Stimulated activated naive CD4-positive, alpha-beta T cell treated with Interleukin-2 at 50 U/mL for 16 hours (primary cell): ENCODE results near the gene CEP43.
A peak's percentile ranks its signal among the peaks of the same experiment; 100 is the strongest.

Experiments used
- DNase-seq: peaks from one replicate; lab custom pipeline; 2025; lab: John Stamatoyannopoulos, UW

The CEP43 gene

DNA sequence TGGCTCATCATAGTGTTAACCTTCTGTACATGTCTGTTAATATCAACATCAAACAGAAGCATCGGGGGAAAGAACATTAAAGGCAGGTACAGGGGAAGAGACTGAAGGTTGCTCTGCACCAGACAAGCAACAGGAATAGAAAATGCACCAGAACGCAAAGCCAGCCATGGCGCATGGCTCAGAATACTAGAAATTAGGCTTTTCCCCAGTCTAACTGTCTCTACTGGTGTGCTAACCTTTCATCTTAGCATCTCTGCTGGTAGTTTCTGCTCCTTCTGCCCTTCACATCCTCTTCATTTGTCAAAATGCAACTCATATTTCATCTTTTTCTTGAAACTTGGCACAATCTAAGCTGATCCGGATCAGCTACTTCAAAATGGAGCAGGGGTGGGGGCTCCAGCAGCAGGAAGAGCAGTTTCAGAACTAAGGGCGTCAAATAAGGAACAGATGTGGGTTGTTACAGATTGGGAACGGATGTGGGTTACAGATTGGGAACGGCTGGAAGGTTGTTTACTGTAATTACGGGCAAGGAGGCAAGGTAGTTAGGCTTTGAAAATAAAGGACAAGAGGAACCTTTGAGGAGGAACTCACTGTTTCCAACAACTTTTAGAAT lies 29.7 kb upstream of the CEP43 start:
- no peak for DNase-seq

DNA sequence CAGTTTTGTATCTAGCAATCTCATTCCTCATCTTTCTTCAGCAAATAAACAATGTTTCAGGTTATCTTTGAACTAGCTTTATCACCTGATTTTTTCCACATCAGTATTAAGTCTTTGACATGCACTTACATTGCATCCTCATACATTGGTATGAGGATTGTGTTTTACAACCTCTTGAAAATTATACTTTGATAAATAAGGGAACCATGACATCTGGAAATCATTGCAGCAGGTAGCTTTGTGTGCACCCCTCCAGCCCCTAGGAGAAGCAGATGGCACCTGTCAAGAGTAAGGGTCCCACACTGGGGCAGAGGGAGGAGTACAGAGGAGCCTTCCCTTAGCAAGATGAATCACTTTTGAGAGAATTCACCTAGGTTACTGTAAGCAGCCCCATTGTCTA lies 29.1 kb upstream of the CEP43 start:
- no peak for DNase-seq

DNA sequence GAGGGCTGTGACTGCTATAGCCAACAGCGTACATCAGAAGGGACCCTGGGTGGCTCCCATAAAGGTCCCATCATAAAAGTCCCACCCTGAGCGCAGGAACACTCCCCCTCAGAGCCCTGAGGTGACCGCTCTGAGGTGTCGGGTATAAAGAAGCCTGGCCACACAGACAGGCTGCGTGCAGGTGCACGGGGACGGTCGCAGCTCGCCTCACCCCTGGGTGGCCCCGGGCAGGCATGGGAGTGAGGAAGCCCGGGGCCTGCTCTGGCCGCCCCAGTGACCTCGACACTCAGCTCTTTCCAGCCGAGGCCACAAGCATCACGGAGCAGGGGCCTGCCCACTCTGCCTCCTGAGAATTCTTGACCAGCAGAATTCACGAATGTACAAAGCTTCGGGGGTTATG lies 28.4 kb upstream of the CEP43 start:
- no peak for DNase-seq

DNA sequence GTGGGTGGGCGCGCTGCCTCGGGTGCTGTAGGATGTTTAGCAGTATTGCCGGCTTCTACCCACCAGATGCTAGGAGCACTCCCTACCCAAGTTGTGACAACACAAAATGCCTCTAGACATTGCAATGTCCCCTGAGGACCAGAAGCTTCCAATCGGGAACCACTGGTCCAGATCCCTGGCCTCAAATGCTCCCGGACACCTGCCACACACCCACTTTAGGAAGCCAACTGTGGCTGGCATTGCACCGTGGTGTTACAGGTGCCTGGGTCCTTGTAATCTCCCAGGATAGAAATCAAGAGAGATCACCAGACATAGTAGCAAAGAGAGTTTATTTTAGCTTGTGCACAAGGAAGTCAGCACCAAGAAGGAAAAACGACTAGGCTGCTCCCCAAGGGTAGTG lies 27.9 kb upstream of the CEP43 start:
- no peak for DNase-seq

DNA sequence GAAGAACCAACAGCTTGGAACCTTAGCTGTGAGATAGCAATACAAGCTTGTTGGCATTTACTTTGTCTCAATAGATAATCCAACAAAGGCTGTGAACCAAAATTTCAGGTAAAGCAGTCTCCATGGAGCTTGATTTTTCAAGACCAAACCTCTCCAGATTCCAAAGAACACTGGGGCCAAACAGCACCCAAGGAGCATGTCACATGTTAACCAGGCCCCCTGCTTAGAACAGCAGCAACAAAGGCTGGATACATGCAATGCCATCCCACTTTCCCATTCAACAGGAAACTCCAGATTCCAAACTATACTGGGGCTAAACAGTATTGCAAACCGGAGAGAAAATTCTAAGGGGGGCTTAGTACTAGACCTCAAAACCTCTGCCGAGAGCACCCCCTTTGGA lies 27.1 kb upstream of the CEP43 start:
- no peak for DNase-seq

DNA sequence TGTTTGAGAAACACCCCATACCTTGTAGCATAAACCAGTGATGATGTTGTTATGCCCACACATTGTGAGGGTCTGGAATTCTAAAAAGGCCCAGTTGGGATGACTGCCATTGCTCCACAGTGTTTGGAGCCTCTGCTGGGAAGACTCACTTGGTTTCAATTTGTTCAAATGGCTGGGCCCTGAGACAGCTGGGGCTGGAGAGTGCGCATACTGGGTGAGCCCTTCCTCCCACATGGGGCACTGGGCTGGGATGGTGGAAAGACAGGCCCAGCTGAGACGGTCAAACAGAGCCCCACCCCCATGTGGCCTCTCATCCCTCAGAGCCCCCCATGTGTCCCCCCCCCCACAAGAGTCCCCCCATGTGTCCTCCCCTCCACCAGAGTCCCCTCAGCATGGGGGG lies 22.6 kb upstream of the CEP43 start:
- DNase-seq = no peak

DNA sequence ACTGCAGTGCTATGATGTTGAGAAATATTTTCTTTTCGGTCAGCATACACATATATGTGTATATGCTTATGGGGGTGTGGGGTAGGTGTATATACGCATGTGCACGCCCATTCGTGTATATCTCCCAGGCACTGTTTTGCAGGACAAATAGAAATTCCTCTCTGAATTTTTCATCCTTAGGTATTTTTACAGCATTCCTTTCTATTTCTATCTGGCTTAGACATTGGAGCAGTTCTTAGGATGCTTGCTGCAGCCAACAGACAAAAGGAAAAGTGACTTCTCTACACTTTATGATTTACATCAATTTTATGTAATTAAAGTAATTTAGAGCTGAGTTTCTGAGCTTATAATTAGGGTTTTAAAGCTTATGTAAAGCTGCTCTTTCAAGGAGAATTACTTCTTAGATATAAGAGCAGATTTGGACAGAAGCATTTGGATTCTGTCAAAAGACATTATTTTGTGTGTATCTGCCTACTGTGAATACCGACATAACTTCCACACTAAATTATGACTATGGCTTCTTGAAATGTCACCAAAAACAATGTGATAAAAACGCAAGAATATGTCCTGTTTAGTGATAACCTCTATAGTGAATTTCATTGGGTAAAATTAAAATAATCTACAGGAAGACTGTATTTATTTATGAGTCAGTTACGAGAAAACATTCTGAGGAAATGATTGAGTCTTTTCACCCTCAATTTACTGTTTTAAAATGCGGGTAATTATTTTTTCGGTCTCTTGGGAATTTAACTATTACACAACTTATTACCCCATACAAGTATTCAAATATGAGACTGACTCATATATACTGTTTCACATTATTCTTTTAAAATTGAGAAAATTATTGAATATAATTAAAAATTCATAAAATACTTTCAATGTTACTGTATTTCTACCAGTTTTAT lies 21.3 kb upstream of the CEP43 start:
- DNase-seq = no peak

DNA sequence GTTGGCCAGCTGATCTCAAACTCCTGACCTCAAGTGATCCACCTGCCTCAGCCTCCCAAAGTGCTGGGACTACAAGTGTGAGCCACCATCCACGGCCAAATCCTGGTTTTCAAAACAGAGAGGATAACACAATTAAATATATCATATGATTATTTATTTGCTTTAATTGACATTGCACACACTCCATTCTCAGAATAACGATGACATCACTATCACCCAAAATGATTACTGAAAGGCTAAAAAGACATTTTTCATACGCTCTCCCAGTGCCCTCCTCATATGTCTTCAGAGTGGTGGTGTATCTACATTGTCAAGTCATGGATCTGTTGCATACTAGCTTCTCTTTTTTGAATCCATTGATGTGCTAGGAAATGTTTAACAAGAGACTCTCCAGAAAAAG lies 18.5 kb upstream of the CEP43 start:
- no peak for DNase-seq

DNA sequence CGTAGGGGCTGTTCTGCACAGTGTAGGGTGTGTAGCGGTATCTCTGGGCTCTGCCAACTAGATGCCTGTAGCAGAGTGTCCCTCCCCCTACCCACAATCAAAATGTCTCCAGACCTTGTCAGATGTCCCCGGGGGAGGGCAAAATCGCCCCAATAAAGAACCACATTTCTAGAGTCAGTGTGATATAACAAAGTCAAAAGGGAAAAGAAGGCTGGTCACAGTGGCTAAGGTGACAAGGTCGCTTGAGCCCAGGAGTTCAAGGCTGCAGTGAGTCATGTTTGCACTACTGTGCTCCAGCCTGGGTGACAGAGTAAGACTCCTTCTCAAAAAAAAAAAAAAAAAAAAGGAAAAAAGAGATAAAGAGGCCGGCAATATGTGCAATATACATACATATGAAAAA lies 11.7 kb upstream of the CEP43 start:
- DNase-seq = no peak

DNA sequence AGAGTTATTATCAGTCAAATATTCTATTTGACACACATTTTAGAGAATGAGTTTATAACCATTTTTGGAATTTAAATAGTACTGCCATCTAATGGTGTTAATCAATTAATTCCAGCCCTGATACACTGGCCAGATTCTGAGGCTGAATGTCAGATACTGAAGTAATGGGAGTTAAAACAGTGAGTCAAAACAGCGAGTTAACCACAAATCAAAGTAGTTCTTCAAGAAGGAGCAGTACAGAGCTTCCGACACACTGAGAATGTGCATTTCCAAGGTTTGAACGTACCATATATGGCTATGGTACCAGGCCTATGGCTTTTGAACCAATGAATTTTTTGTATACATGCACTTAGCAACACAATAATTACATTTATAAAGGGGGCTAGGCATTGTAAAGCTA lies 11.3 kb upstream of the CEP43 start:
- DNase-seq = no peak

DNA sequence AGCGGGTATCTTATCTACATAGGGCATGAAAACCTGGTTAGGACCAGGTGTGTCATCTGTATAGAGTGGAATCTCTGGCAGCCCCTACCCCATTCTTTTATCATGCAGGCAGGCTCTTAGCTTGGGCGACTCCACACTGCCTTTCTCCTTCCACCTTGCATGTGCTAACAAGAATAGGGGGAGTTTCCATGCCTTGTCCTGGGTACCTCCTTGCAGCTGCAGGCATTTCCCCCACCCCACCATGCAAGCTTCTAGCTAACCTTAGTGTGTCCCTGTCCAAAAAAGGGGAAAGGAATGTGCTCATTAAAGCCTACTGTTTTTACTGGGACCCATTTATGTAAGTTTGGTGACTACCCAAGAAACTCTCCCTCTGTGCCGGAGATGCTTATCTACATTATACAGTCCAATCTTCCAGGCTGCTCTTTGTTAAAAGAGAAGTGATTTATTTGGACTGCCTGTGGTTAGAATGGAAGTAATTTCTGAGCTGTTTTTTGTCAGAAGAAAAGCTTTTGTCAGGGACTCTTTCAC lies 10.5 kb upstream of the CEP43 start:
- no peak for DNase-seq

DNA sequence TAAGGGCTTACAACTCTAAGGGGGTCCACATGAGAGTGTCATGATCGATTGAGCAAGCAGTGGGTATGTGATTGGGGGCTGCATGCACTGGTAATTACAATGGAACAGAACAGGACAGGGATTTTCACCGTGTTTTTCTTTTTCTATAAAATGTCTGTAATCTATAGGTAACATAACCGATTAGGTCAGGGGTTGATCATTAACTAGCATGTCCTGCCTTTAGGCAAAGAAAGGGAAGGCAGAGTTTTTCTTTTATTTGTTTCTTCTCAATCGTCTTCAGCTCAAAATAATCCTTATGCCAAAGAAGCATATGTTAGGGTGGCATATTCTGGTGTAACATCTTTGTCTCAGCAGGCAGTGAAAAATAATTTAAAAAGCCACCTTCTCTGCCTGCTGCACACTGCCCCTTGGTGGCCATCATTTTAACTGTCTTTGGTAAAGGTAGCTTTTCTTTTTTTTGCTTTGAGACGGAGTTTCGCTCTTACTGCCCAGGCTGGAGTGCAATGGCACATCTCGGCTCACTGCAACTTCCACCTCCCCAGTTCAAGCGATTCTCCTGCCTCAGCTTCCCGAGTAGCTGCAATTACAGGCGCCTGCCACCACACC lies 9.7 kb upstream of the CEP43 start:
- DNase-seq = peak; percentile 29

DNA sequence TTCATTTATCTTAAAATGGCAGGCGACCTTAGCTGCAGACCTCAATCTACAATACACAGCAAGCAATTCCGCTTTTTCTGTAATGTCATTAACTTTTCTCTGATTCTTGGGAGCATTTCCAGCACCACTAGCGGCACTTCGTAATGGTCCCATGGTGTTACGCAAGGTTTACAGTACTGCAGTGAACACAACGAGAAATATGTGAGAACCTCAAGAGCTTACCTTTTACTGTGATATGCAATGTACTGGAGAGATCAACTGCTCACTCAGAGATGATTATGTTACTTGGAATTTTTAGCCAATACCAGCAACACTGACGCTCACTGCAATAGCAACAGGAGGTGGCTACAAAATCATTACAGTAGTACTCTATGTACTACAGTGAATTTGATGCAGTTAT lies 2.8 kb upstream of the CEP43 start:
- DNase-seq = no peak

DNA sequence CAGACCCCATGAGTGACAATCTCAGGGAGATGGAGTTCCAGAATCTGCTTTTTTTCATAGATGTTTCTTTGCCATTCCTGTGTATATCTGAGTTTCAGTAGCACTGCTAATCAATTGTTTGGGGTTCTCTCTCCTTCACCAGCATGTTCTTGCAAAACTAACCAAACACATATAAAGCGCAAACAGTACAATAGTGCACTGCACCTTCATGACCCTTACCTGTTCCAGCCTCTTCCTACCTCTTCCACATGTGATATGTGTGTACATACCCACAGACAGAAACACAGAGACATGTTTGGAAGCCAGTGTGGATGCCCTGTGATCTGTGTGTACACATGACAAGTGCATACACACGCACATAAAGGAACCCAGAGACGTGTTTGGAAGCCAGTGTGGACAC lies 1.8 kb upstream of the CEP43 start:
- DNase-seq = no peak

DNA sequence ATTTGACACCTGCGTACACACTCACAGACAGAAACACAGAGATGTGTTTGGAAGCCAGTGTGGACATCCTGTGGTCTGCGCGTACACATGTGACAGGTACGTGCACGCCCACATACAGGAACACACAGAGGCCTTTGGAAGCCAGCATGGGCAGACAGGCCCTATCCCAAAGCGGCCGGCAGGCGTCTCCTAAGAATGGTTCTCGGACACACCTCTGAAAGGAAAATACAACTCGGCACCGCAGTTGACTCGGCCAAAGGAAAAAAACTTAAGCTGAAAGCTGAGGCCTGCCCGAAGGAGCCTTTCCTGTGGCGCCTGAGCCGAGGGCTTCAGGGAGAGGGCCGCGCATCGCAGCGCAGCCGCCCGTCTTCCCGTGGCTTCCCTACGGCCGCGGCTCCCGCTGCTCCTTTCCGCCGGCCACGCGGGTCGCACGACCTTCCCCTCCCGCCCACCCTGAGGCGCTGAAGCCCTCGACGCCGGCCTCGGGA lies 1.4 kb upstream of the CEP43 start:
- peak; percentile 49 for DNase-seq

DNA sequence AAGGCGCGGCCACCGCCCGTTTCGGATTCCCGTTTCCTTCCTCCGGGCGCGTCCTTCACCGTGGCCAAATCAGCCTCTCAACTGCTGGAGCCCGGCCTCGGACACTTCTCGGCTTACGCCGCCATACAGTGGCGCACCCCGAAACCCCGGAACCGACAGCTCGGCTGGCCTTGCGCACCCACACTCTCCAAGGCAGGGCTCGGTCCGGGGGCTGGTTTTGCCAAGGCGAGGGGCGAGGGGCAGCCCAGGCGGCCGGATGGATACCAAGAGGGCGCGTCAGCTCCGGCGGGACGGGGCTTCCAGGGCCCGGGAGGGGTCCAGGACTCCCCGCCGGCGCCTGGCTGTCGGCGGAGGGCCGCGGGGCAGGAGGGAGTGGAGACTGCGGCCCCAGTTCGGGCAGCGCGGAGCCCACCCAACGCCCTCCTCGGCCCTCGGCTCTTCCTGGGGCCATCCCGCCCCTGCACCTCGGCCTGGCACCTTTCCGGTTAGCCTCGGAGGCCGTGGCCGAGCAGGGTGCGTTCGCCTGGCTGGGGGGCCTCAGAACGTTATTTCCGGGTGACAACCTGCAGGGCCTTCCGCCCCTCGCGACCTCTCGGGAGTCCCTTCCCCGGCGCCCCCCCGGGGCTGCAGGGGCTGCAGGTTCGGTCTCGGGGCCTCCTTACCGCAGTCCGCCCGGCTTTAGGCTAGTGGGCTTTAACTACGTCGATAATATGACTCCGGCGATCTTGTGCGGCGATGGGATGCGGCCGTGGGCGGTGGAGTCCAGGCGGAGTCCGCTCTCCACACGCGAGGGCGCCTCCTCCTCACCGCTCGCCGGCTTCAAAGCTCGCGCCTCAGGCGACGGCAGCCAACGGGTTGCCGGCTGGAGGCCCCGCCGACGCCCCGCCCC lies 697 bp upstream of the CEP43 start:
- peak; percentile 7 for DNase-seq

DNA sequence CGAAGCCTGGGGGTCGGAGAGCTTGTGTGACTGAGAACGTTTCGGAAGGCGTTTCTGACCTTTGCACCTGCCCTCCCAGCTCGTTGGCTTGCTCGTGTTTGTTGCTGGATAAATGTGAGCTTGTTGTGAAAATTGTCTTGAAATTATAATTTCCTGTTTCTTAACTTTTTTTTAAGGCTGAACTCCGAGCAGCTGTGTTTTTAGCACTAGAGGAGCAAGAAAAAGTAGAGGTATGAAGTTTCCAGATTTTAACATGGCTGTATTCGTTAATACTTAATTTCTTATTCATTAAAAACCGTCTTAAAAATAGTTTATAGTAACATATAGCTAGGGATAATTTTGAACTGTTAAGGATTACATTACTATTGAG lies 672 bp downstream of the CEP43 start:
- peak; percentile 4 for DNase-seq

DNA sequence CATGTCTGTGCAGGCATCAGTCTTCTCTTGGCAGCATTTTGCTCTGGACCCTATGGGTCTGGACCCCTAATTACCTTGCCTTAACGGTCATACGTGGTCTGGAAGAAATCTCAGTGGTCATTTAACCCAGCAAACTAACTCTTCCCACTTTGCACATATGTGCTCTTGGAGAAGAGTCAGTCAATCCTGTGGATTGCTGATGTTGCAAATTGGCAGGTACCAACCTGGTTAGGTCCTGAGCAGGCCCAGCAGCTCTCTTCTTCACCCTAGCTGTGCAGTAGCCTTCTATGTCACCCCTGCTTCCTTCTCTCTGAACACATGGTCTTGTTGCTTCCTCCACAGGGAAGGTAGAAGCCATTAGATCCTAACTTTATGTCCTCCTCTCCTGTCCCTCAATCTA lies 1.6 kb downstream of the CEP43 start:
- DNase-seq = no peak

DNA sequence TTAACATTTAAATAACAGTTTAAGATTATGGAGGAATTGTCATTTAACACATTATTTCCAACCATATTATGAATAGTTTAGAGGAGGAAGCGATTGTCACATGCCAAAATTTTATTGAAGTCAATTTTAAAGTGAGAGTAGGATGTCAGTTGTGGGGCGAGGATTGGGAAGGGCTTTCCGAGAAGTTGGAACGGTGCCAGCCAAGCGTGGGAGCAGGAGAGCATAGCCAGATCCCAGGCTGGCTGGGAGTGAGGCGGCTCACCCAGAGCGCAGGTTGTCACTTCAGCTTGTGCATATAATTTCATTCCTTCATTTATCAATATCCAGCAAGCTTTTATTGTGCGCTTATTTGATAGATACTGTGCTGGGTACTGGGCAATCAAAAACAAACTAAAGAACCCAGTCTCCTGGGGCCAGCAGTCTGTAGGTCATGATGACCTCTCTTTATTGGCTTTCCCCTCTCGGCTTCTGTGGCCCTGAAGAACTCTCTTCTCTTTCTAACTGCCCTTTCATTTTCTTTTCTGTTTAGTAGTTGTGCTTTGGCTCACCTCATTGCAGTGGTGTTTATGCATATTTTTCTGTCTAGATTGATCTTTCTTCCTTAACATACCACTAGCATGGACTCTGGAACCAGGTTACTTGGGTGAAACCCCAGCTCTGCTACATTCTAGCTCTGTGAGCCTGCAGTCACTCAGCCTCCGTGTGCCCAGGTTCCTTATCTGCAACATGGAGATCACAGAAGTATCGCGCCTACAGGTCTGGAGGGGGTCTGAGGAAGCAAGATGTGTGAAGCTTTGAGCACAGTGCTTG lies 6.4 kb downstream of the CEP43 start:
- DNase-seq = no peak

DNA sequence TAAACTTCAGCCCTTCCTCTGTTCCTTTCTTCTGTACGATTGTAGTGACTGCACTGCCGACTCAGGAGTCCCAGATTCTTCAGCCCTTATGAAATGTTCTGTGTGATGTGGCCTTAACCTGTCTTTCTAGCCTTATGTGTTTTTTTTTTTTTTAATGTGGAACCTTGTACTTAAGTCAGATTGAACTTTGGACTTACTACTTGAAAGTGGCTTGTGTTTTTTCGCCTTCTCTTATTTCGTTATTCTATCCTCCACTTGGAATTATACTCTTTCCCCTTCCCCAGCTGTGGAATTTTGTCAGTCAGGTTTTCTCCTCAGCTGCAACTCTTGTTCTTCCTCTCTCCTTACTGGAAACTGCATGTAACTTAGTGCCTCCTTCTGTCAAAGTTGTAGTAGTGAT lies 8.8 kb downstream of the CEP43 start:
- no peak for DNase-seq

DNA sequence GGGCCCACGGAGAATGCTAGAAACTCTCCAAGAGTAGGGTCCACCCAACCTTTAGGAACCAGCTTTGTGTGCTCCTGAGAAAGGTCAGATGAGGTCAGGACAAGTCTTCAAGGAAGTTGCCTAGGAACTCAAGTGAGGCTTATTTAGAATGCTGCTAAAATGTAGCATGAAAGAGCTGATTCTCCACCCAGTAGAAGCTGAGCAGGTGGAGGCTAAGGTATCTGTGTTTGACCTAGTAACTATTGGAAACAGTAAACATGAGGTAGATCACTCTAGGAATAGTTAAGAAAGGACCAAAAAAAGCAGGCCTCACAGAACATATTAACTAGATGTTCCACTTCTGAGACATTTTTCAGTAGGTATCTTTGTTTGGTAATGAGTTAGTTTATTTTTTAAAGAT lies 13.9 kb downstream of the CEP43 start:
- DNase-seq = no peak
